ENCODE measurements around the gene NID2.

The NID2 gene

DNA sequence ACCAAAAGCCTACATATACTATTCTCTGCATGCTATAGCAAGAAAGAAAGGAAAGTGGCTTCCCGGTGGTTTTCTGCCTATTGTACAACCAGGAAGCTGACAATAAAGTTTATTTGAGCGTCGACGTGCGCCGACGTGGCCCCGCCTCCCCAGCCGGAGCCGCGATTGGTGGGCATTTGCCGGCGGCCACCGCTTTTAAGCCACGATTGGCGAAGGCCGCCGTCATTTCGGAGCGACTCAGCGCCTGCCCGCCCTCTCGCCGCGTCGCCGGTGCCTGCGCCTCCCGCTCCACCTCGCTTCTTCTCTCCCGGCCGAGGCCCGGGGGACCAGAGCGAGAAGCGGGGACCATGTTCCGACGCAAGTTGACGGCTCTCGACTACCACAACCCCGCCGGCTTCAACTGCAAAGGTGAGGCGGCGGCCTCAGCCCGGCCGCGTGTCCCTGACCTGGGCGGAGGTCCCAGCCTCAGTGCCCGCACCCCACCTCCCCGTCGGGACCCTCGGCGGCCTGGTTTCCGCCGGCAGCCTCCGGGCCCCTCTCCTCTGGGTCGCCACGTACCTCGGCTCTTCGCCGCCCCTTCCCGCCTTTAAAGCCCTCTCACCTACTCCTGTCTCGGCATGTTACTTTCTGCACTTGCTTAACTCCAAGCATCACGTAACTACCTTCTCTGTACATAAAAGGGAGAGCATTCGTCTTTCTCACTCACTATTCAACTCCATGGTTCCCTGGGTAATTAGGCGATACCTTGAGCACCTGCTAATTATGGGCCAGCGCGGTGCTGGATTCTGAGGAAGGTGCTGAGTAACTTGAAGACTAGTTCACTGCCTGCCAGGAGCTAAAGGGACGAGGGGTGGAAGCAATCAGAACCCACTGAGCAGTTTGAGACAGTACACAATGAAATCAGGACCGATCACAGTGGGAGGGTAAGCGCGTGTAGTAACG, 79.3 kb downstream of the NID2 start, which contains the start of gene RTRAF:
Gene RTRAF (plus strand): TSS at position 254 of the 942 bp plus-strand sequence. CDS start 94 bp downstream, at position 348.
- in situ Hi-C loops (cut with HindIII; ENCODE audit: low pct_unique_long_range_greater_than_20kb, low sequenced_read_pairs), result no loop called here
- no peak; the same call in 1 of the 2 replicates for TF ChIP-seq JUND (IDR thresholded peaks at IDR 0.05; ENCODE audit: low read depth)
- DNase-seq (ENCODE audit: low read depth in 1 of 2, low spot score in 1 of 2), result peak; percentile 91 to 96

DNA sequence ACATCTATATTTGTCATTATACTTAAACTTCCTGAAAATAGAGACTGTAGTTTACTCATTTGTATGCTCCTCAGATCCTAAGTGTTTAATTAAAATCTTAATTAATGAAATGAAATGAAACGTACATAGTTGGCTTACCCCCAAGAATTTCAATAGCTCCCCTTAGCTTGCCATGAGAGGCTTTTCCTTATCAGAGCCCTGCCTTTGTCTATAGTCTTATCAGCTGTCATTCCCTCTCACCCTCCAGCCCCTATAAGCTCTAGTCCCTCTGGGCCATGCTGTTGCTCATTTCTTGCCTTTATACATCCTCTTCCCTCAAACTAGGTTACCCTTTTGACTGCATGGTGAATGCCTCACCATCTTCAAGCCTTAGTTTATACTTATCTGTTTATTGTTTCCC, 80.6 kb downstream of the NID2 start:
- in situ Hi-C loops (cut with HindIII; ENCODE audit: low pct_unique_long_range_greater_than_20kb, low sequenced_read_pairs), result no loop called here
- DNase-seq (ENCODE audit: low read depth in 1 of 2, low spot score in 1 of 2), result no peak
- TF ChIP-seq JUND (IDR thresholded peaks at IDR 0.05; ENCODE audit: low read depth), result no peak

DNA sequence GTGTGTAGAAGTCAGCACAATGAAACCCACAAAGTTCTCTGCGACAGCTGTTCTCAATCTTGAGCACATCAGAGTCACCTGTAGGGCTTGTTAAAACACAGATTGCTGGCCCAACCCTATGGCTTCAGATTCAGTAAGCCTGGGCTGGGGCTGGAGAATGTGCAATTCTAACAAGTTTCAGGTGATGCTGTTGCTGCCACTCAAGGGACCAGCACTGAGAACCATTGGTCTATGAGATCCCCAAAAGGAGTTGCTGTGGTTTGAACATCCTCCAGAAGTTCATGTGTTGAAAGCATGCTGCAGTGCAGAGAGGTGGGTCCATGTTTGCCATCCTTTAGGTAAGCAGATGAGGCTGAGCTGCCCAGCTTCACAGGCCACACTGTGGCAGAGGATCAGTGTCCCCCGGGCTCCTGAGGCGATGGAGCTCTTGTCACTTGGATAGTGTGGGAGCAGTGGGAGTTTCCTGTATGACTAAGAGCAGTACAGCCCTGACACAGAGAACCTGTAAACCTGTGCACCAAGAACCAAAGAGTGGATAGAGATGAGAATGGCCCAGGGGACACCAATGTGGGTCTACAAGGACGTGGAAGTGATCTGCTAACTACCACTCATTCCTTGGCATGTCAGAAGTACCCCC, 87.5 kb downstream of the NID2 start:
- in situ Hi-C loops (cut with HindIII; ENCODE audit: low pct_unique_long_range_greater_than_20kb, low sequenced_read_pairs), result no loop called here
- no peak for DNase-seq (ENCODE audit: low read depth in 1 of 2, low spot score in 1 of 2)
- TF ChIP-seq JUND (IDR thresholded peaks at IDR 0.05; ENCODE audit: low read depth), result no peak

DNA sequence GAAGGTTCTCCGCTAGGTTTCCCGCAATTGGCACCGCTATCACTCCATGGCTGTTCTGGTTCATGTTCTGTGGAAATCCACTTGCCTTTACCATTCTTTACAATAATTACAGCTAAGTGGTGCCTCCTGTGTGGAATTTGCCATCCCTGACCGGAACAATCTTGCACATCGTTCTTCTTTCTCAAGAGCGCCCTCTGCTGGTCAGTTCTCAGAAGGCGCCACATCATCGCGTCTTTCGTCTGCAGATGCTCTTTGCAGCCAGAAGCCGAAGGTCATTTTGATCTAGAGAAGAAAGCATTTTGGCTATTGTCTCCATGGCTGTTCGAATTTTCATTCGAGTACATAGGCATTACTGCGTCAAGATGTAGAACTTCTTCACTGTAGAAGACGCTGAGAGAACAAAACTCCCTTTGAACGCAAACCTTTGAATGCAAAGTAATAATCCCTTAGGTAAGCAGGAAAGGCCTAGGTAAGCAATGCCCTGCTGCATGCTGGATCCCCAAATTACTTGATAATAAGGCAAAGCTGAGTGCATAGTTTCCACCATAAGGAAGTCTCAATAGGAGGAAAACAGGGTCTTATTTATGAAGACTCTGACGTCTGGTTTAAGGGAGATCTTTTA, 89.7 kb downstream of the NID2 start:
- in situ Hi-C loops (cut with HindIII; ENCODE audit: low pct_unique_long_range_greater_than_20kb, low sequenced_read_pairs), result no loop called here
- no peak for TF ChIP-seq JUND (IDR thresholded peaks at IDR 0.05; ENCODE audit: low read depth)
- DNase-seq (ENCODE audit: low read depth in 1 of 2, low spot score in 1 of 2), result peak; percentile 62 to 85

DNA sequence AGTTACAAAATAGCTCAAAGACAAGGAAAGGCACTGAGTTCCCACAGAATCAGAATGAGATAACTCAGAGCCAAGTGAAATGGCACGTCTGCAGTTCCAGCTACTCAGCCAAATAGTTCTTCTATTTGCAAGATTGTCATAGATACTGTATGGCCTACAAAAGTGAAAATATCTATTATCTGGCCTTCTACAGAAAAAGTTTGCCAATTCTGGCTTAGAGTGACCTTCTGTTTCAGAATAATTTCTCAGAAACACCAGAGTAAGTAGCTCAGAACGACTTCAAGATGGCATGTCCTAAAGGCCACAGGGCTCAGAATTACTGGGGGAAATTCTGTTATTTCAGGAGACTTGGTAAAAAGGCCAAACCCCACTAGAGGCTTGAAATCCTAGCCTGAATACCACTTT, 90.2 kb downstream of the NID2 start:
- TF ChIP-seq JUND (IDR thresholded peaks at IDR 0.05; ENCODE audit: low read depth), result no peak
- no peak for DNase-seq (ENCODE audit: low read depth in 1 of 2, low spot score in 1 of 2)
- in situ Hi-C loops (cut with HindIII; ENCODE audit: low pct_unique_long_range_greater_than_20kb, low sequenced_read_pairs), result no loop called here

DNA sequence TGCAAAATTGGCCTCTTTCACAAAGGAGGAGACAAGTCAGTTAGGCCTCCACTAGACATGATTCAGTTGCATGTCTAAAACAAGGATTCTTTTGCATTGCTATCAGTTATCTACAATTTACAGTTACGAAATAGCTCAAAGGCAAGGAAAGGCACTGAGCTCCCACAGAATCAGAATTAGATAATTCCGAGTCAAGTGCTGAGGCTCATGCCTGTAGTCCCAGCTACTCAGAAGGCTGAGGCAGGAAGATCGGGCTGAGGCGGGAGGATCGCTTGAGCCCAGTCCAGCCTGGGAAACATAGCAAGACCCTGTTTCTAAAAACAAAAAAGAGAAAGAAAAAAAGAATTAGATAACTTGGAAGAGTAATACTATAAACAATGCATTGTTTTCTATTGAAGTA, 91.8 kb downstream of the NID2 start:
- in situ Hi-C loops (cut with HindIII; ENCODE audit: low pct_unique_long_range_greater_than_20kb, low sequenced_read_pairs), result no loop called here
- TF ChIP-seq JUND (IDR thresholded peaks at IDR 0.05; ENCODE audit: low read depth), result no peak
- DNase-seq (ENCODE audit: low read depth in 1 of 2, low spot score in 1 of 2), result no peak

DNA sequence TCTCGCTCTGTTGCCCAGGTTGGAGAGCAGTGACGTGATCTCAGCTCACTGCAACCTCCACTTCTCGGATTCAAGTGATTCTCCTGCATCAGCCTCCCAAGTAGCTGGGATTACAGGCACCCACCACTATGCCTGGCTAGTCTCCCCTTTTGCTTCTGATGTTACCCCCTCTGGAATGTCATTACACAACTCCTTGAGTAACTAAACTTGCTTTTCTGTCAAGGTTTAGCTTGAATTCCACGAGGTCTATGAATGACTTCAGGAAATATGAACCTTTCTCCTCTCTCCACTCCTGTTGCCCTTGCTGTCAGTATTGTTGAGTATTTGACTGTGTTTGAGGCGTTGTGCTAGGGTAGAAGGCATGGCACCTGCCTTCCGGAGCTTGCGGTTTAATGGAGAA, 96.3 kb downstream of the NID2 start:
- in situ Hi-C loops (cut with HindIII; ENCODE audit: low pct_unique_long_range_greater_than_20kb, low sequenced_read_pairs), result no loop called here
- no peak for DNase-seq (ENCODE audit: low read depth in 1 of 2, low spot score in 1 of 2)
- TF ChIP-seq JUND (IDR thresholded peaks at IDR 0.05; ENCODE audit: low read depth), result no peak

DNA sequence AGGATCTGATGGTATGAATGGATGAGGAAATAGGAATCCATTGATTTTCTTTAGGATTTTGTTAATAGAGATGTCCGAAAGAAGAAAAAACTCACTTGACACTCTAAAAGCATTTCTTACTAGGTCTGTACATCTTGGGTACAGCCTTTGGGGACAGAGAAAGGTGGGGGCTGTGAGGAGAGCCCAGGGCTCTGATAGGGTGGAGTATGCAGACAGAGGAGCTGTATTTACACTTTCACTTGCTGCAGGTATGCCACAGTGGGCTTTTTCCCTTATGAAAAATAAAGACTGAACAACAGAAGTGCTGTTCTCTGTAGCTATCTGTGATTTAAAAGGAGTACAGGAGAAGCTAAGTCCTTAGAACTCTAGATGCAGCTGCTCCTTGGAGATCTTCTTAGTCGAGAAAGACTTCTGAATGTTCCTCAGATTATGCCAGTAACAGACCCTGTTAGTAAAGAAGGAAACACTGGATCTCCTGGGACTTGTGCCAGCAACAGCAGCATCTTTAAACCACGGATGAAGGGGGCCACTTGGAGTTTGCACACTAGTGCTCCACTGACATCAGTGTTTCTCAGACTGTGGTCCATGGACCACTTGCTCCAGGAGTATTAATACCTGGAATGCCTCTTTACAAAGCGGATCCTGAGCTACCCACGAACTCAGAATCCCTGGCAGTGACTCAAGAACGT, 98.9 kb downstream of the NID2 start:
- in situ Hi-C loops (cut with HindIII; ENCODE audit: low pct_unique_long_range_greater_than_20kb, low sequenced_read_pairs), result no loop called here
- no peak for DNase-seq (ENCODE audit: low read depth in 1 of 2, low spot score in 1 of 2)
- no peak for TF ChIP-seq JUND (IDR thresholded peaks at IDR 0.05; ENCODE audit: low read depth)

DNA sequence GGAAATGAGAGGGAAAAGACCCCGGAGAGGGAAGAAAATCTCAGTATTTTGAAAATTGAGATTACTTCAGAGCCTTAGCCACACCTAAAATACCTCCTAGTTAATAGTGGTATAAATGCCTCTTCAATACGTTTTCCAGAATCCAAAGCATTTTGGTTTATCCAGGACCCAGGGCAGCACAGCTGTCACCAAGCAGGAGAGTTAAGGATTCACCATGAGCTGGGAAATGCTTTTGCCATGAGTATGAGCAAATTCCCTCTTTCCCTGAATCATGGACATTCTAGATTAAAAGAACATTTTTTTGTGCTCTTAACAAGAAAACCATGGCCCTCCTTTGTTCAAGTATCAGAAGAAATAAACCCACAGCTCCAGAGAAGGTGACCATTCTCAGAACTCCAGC, 101.3 kb downstream of the NID2 start:
- TF ChIP-seq JUND (IDR thresholded peaks at IDR 0.05; ENCODE audit: low read depth), result no peak

DNA sequence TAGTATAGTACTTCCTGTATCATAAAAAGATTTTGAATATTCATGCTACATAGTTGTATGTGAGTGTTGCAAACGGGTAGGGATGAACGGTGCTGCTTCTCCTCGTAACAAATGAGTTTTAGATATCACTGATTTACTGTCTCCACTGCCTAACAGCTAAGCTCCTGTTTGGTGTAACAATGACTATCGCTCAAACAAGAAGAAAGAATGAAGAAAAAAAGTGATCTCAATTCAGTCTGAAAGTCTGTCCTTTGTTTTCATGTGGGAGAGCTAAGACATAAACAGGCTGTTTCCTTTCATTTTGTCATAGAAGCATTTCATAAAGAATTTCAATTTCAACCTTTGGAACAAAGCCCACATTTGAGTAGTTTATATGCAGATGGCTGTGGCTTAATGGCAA, 105.6 kb downstream of the NID2 start:
- no peak for DNase-seq (ENCODE audit: low read depth in 1 of 2, low spot score in 1 of 2)
- in situ Hi-C loops (cut with HindIII; ENCODE audit: low pct_unique_long_range_greater_than_20kb, low sequenced_read_pairs), result no loop called here
- no peak for TF ChIP-seq JUND (IDR thresholded peaks at IDR 0.05; ENCODE audit: low read depth)

More for the DNA sequence above, 101.3 kb downstream of the NID2 start:
- no peak for DNase-seq (ENCODE audit: low read depth in 1 of 2, low spot score in 1 of 2)
- in situ Hi-C loops (cut with HindIII; ENCODE audit: low pct_unique_long_range_greater_than_20kb, low sequenced_read_pairs), result no loop called here

DNA sequence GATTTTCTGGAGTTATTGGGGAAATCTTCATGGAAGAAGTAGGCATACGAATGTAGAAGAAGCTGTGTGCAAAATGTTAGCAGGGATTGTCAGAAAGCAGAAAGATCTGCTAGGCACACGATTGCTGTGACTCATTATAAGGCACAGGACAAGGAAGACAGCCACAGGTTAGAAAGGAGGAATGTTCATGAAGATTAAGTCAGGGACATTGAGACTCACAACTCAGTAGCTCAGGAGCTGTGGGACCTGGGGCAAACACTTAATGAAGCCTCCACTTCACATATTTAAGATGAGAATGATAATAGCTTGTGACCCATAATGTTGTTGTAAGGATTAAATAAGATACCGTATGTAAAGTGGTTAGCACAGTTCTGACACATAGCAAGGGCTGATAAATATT, 106.1 kb downstream of the NID2 start:
- TF ChIP-seq JUND (IDR thresholded peaks at IDR 0.05; ENCODE audit: low read depth), result no peak
- DNase-seq (ENCODE audit: low read depth in 1 of 2, low spot score in 1 of 2), result no peak
- in situ Hi-C loops (cut with HindIII; ENCODE audit: low pct_unique_long_range_greater_than_20kb, low sequenced_read_pairs), result no loop called here

DNA sequence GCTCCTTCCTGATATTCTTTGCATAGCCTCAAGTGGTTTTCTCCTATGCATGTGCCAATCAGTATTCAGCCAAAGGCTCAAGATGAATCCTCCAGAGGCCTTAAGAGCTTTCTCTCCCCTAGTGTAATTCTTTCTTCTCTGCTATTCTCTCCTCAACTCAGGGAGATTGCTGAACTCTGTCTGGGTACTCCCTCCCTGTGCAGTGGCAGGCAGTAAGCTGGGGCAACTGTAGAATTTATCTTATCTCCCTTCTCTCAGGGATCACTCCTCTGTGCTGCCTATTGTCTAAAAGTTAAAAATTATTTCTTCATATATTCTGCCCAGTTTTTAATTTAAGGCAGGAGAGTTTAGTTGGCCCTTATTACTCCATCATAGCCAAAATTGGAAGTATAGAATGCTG, 108.0 kb downstream of the NID2 start:
- no peak for TF ChIP-seq JUND (IDR thresholded peaks at IDR 0.05; ENCODE audit: low read depth)
- no peak for DNase-seq (ENCODE audit: low read depth in 1 of 2, low spot score in 1 of 2)
- in situ Hi-C loops (cut with HindIII; ENCODE audit: low pct_unique_long_range_greater_than_20kb, low sequenced_read_pairs), result no loop called here

All from T47D (cell line).